H9 (cell line): ENCODE results near the gene NUDCD2. TPM values are rescaled to one million over a fixed set of nuclear protein-coding genes. Genes with fewer than 3 reads are reported as not detected.

ENCODE experiments used
- DNase-seq: peaks from one replicate; pipeline ENCODE4 v3.0.0-alpha.2; 2017
- H2AFZ ChIP-seq: one replicate; pipeline ENCODE4 v1.6.1; 2013; ENCODE audit warnings: mild to moderate bottlenecking, low read length, control low read depth, moderate library complexity
- H2AK5ac ChIP-seq: 2 replicates; pipeline ENCODE4 v1.6.1; 2013; ENCODE audit warnings: low read length, control low read depth, mixed read lengths; ENCODE audit not compliant: insufficient read length
- H2BK120ac ChIP-seq: one replicate; pipeline ENCODE4 v1.6.1; 2013; ENCODE audit warnings: low read depth, mild to moderate bottlenecking, low read length, control low read depth, inconsistent platforms; ENCODE audit not compliant: poor library complexity, severe bottlenecking
- H2BK12ac ChIP-seq: 2 replicates; pipeline ENCODE4 v1.6.1; 2013; ENCODE audit warnings: low read length, control low read depth, mixed read lengths, low read depth; ENCODE audit not compliant: insufficient read length
- H2BK15ac ChIP-seq: 2 replicates; pipeline ENCODE4 v1.6.1; 2013; ENCODE audit warnings: low read depth, low read length, control low read depth
- H2BK20ac ChIP-seq: one replicate; pipeline ENCODE4 v1.6.1; 2013; ENCODE audit warnings: low read depth, mild to moderate bottlenecking, low read length, control low read depth, inconsistent platforms; ENCODE audit not compliant: poor library complexity, severe bottlenecking
- H2BK5ac ChIP-seq: 2 replicates; pipeline ENCODE4 v1.6.1; 2013; ENCODE audit warnings: low read length, control low read depth, mixed read lengths; ENCODE audit not compliant: insufficient read length
- H3K14ac ChIP-seq: 2 replicates; pipeline ENCODE4 v1.6.1; 2013; ENCODE audit warnings: low read length, control low read depth; ENCODE audit not compliant: insufficient read depth
- H3K18ac ChIP-seq: 2 replicates; pipeline ENCODE4 v1.6.1; 2013; ENCODE audit warnings: low read depth, mild to moderate bottlenecking, mixed read lengths, low read length, control low read depth; ENCODE audit not compliant: insufficient read length
- H3K23ac ChIP-seq: 2 replicates; pipeline ENCODE4 v1.6.1; 2013; ENCODE audit warnings: low read length, control low read depth, mixed read lengths, low read depth; ENCODE audit not compliant: insufficient read length
- H3K23me2 ChIP-seq: 2 replicates; pipeline ENCODE4 v1.6.1; 2013; ENCODE audit warnings: low read depth, mild to moderate bottlenecking, mixed read lengths, low read length, control low read depth; ENCODE audit not compliant: insufficient read length, poor library complexity, severe bottlenecking
- H3K27ac ChIP-seq: 2 replicates; pipeline ENCODE4 v1.5.1; 2013; ENCODE audit warnings: low read length, control low read depth, mixed read lengths, low read depth; ENCODE audit not compliant: insufficient read length
- H3K27me3 ChIP-seq: 2 replicates; pipeline ENCODE4 v1.6.1; 2013; ENCODE audit warnings: low read length, control low read depth, inconsistent platforms; ENCODE audit not compliant: insufficient read depth
- H3K4ac ChIP-seq: 2 replicates; pipeline ENCODE4 v1.6.1; 2013; ENCODE audit warnings: low read depth, mild to moderate bottlenecking, control low read depth, inconsistent platforms, low read length, moderate library complexity
- H3K4me1 ChIP-seq: 2 replicates; pipeline ENCODE4 v1.6.1; 2013; ENCODE audit warnings: low read length, control low read depth, inconsistent platforms; ENCODE audit not compliant: insufficient read depth
- H3K4me2 ChIP-seq: 2 replicates; pipeline ENCODE4 v1.6.1; 2013; ENCODE audit warnings: low read length, control low read depth, mixed read lengths; ENCODE audit not compliant: insufficient read length, insufficient read depth
- H3K56ac ChIP-seq: 2 replicates; pipeline ENCODE4 v1.6.1; 2013; ENCODE audit warnings: low read depth, mild to moderate bottlenecking, mixed read lengths, low read length, control low read depth; ENCODE audit not compliant: insufficient read length
- H3K79me1 ChIP-seq: 2 replicates; pipeline ENCODE4 v1.6.1; 2013; ENCODE audit warnings: low read depth, mild to moderate bottlenecking, moderate library complexity, low read length, control low read depth, inconsistent platforms; ENCODE audit not compliant: insufficient read depth, poor library complexity, severe bottlenecking
- H3K79me2 ChIP-seq: 2 replicates; pipeline ENCODE4 v1.6.1; 2013; ENCODE audit warnings: low read length, control low read depth, inconsistent platforms; ENCODE audit not compliant: insufficient read depth
- H3K9ac ChIP-seq: 2 replicates; pipeline ENCODE4 v1.6.1; 2013; ENCODE audit warnings: low read length, control low read depth, mixed read lengths; ENCODE audit not compliant: insufficient read length; ENCODE audit errors: extremely low read depth
- H3K9me3 ChIP-seq: one replicate; pipeline ENCODE4 v1.6.1; 2013; ENCODE audit warnings: low read depth, low read length, inconsistent platforms; ENCODE audit not compliant: control insufficient read depth
- H3T11ph ChIP-seq: one replicate; pipeline ENCODE4 v1.6.1; 2013; ENCODE audit warnings: mild to moderate bottlenecking, low read length, control low read depth, inconsistent platforms
- H4K20me1 ChIP-seq: one replicate; pipeline ENCODE4 v1.6.1; 2013; ENCODE audit not compliant: control insufficient read depth, insufficient read length, insufficient read depth
- H4K5ac ChIP-seq: 2 replicates; pipeline ENCODE4 v1.6.1; 2013; ENCODE audit warnings: low read depth, mild to moderate bottlenecking, mixed read lengths, low read length, control low read depth; ENCODE audit not compliant: insufficient read length
- H4K8ac ChIP-seq: replicated peaks from 2 replicates; pipeline ENCODE4 v1.6.1; 2013; ENCODE audit warnings: low read length, control low read depth, mixed read lengths, low read depth; ENCODE audit not compliant: insufficient read length
- H4K91ac ChIP-seq: 2 replicates; pipeline ENCODE4 v1.6.1; 2013; ENCODE audit warnings: low read depth, mild to moderate bottlenecking, moderate library complexity, mixed read lengths, low read length, control low read depth; ENCODE audit not compliant: insufficient read length
- H3K27ac Mint-ChIP-seq, 3 experiments: 2 replicates in 2 of 3; 3 replicates in 1 of 3; pipeline ENCODE4 v1.8.0; 2020 to 2021; ENCODE audit warnings: mixed read lengths in 3 of 3, mild to moderate bottlenecking in 1 of 3, moderate library complexity in 1 of 3
- H3K27me3 Mint-ChIP-seq: 2 replicates; pipeline ENCODE4 v1.8.0; 2021; ENCODE audit warnings: low read depth, mild to moderate bottlenecking, moderate library complexity, mixed read lengths
- H3K36me3 Mint-ChIP-seq, 3 experiments: 2 replicates in 2 of 3; 3 replicates in 1 of 3; pipeline ENCODE4 v1.8.0; 2020 to 2021; ENCODE audit warnings: low read depth in 3 of 3, mixed read lengths in 3 of 3; ENCODE audit not compliant: insufficient read depth in 1 of 3
- H3K4me1 Mint-ChIP-seq, 2 experiments: 2 replicates each; pipeline ENCODE4 v1.8.0; 2020; ENCODE audit warnings: mixed read lengths in 2 of 2
- H3K4me3 Mint-ChIP-seq, 2 experiments: 2 replicates in 1 of 2; 3 replicates in 1 of 2; pipeline ENCODE4 v1.8.0; 2020 to 2021; ENCODE audit warnings: mild to moderate bottlenecking in 2 of 2, mixed read lengths in 2 of 2, moderate library complexity in 1 of 2
- H3K9me3 Mint-ChIP-seq, 2 experiments: 2 replicates in 1 of 2; 3 replicates in 1 of 2; pipeline ENCODE4 v1.8.0; 2020; ENCODE audit warnings: mild to moderate bottlenecking in 2 of 2, mixed read lengths in 2 of 2, moderate library complexity in 1 of 2
- CTCF ChIP-seq: fragments of 200-600 bp; sonication (generic); conservative IDR thresholded peaks from 3 replicates; pipeline ENCODE4 v1.8.0; 2021; ENCODE audit warnings: antibody characterized with exemption, mild to moderate bottlenecking
- WGBS: extraction: QIAGEN DNeasy Blood & Tissue Kit; methylation state at CpG from one replicate; pipeline ENCODE4 v1.1.7; 2013; ENCODE audit warnings: missing lambda C conversion rate, low lambda C conversion rate, mixed read lengths; ENCODE audit not compliant: insufficient read length; ENCODE audit errors: extremely low coverage; 5-methylcytosine and 5-hydroxymethylcytosine counted together
- total RNA-seq: library from RNA; stranded (reverse); gene quantifications from 2 replicates; pipeline ENCODE4 v1.2.1, GENCODE V29; 2021

Gene NUDCD2
- total RNA-seq, 1 experiment from 2014 or later: 42.2 TPM

DNA sequence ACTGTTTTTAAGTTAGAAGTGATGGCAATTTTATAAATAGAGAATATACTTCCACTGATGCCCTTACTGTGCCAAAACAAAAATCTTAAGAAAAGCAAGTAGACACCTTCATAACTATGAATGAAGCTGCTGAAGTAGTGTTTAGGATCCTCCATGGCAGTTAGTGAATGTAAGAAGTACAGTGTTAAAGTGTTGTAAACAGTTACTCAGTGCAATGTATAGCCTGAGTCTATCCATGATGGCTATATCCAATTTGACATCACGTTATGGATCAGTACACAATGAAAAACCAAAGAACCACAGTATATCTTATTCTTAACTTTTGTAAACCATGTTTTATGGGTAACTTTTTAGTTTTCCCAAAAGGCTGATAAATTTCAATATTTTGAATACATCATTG is 15.4 kb downstream of the NUDCD2 start:
- Histone ChIP-seq H3K4ac (no peak overlapping the region), H3K56ac (no peak overlapping the region), H2BK120ac (no peak overlapping the region), H2AK5ac (no peak overlapping the region), H3K9me3 (no peaks in the 10 kb centered on the region), H3K23ac (no peak overlapping the region), H3K14ac (no peak overlapping the region), H2AFZ (no peak overlapping the region), H4K91ac (no peak overlapping the region), H3K27me3 (no peaks in the 10 kb centered on the region), H3K4me2 (no peak overlapping the region), H3K27ac (no peak overlapping the region), H3K23me2 (no peaks in the 10 kb centered on the region), H2BK20ac (no peak overlapping the region), H2BK5ac (no peak overlapping the region), H4K8ac (no peak overlapping the region), H3K18ac (no peak overlapping the region), H3K79me1 (no peaks in the 10 kb centered on the region), H3K9ac (no peak overlapping the region), H4K20me1 (no peaks in the 10 kb centered on the region), H3K79me2 (peaks cover 3% of the 10 kb centered on the region; the same call in 1 of the 2 replicates), H2BK12ac (no peak overlapping the region), H3T11ph (no peak overlapping the region), H4K5ac (no peak overlapping the region), H3K4me1 (no peaks in the 10 kb centered on the region), H2BK15ac (no peak overlapping the region)
- H3K4me3 Mint-ChIP-seq: no peak overlapping the region
- 0 out of 7 replicates have a peak overlapping the region, but pooled peaks of 1 of the 3 experiments have one; percentile 13 for H3K27ac Mint-ChIP-seq
- H3K36me3 Mint-ChIP-seq: peaks cover 49 to 93% (median 88%) of the 10 kb centered on the region in 3 experiments
- no peak for TF ChIP-seq CTCF
- H3K4me1 Mint-ChIP-seq: peaks cover 14 to 15% of the 10 kb centered on the region in 2 experiments; a peak in 3 of 4 replicates
- WGBS: no CpG with 5 or more reads among the region's 1 CpG
- H3K9me3 Mint-ChIP-seq: no peaks in the 10 kb centered on the region
- DNase-seq: no peak
- no peaks in the 10 kb centered on the region for H3K27me3 Mint-ChIP-seq
